ENCODE measurements around the gene CACNA1F.
"Not testable (repeated sequence)": the region's sequence is repeated elsewhere in the genome, so short reads cannot be mapped to it uniquely, and the experiment has no call there.

The CACNA1F gene

GRCh38 chrX:49176421-49177326 lies 56.5 kb downstream of the CACNA1F start:
- no peaks in the 10 kb centered on the region for H3K9me3 ChIP-seq (ENCODE audit: control insufficient read depth, insufficient read depth, low read length)
- no peaks in the 10 kb centered on the region; the same call in 1 of the 2 replicates for H3K4me1 ChIP-seq (ENCODE audit: insufficient read depth, low read length)
- H3K36me3 ChIP-seq (ENCODE audit: insufficient read depth, low read length) = no peaks in the 10 kb centered on the region; the same call in 1 of the 2 replicates
- H3K9ac ChIP-seq (ENCODE audit: low read depth, low read length) = no peak overlapping the region

- Histone ChIP-seq H3K9me3 (ENCODE audit: control insufficient read depth, insufficient read depth, low read length) (no peaks in the 10 kb centered on the region), H3K36me3 (ENCODE audit: insufficient read depth, low read length) (no peaks in the 10 kb centered on the region; the same call in 1 of the 2 replicates), H3K9ac (ENCODE audit: low read depth, low read length) (no peak overlapping the region), H3K4me1 (ENCODE audit: insufficient read depth, low read length) (no peaks in the 10 kb centered on the region; the same call in 1 of the 2 replicates)
Observed at GRCh38 chrX:49175435-49176274, 57.5 kb downstream of the CACNA1F start.

GRCh38 chrX:49174723-49175122 lies 58.4 kb downstream of the CACNA1F start:
- Histone ChIP-seq H3K9ac (ENCODE audit: low read depth, low read length) (no peak overlapping the region), H3K4me1 (ENCODE audit: insufficient read depth, low read length) (no peaks in the 10 kb centered on the region; the same call in 1 of the 2 replicates), H3K9me3 (ENCODE audit: control insufficient read depth, insufficient read depth, low read length) (no peaks in the 10 kb centered on the region), H3K36me3 (ENCODE audit: insufficient read depth, low read length) (no peaks in the 10 kb centered on the region; the same call in 1 of the 2 replicates)

GRCh38 chrX:49173544-49173943 lies 59.6 kb downstream of the CACNA1F start:
- H3K9ac ChIP-seq (ENCODE audit: low read depth, low read length); H3K9me3 ChIP-seq (ENCODE audit: control insufficient read depth, insufficient read depth, low read length); H3K4me1 ChIP-seq (ENCODE audit: insufficient read depth, low read length); H3K36me3 ChIP-seq (ENCODE audit: insufficient read depth, low read length): not testable (repeated sequence)

- Histone ChIP-seq H3K36me3 (ENCODE audit: insufficient read depth, low read length) (no peaks in the 10 kb centered on the region; the same call in 1 of the 2 replicates), H3K9ac (ENCODE audit: low read depth, low read length) (peak overlapping the region; percentile 65; the same call in 1 of the 2 replicates), H3K4me1 (ENCODE audit: insufficient read depth, low read length) (peaks cover 6% of the 10 kb centered on the region), H3K9me3 (ENCODE audit: control insufficient read depth, insufficient read depth, low read length) (no peaks in the 10 kb centered on the region)
Observed at GRCh38 chrX:49172280-49172780, 60.8 kb downstream of the CACNA1F start.

- Histone ChIP-seq H3K4me1 (ENCODE audit: insufficient read depth, low read length) (peaks cover 6% of the 10 kb centered on the region), H3K9me3 (ENCODE audit: control insufficient read depth, insufficient read depth, low read length) (no peaks in the 10 kb centered on the region), H3K9ac (ENCODE audit: low read depth, low read length) (peak within 1 kb of the TSS; percentile 65; the same call in 1 of the 2 replicates), H3K36me3 (ENCODE audit: insufficient read depth, low read length) (no peaks in the 10 kb centered on the region)
Observed at GRCh38 chrX:49171752-49172279, 61.3 kb downstream of the CACNA1F start, which contains the start of gene PLP2. Gene PLP2 (plus strand): TSS chrX:49171898. CDS start chrX:49172001, 103 bp downstream.

- H3K9me3 ChIP-seq (ENCODE audit: control insufficient read depth, insufficient read depth, low read length) = no peaks in the 10 kb centered on the region
- peak overlapping the region; percentile 31; the same call in 1 of the 2 replicates for H3K9ac ChIP-seq (ENCODE audit: low read depth, low read length)
- no peaks in the 10 kb centered on the region for H3K36me3 ChIP-seq (ENCODE audit: insufficient read depth, low read length)
- peaks cover 11% of the 10 kb centered on the region for H3K4me1 ChIP-seq (ENCODE audit: insufficient read depth, low read length)
Observed at GRCh38 chrX:49167740-49168108, 65.4 kb downstream of the CACNA1F start.

- Histone ChIP-seq H3K9me3 (ENCODE audit: control insufficient read depth, insufficient read depth, low read length) (no peaks in the 10 kb centered on the region), H3K36me3 (ENCODE audit: insufficient read depth, low read length) (no peaks in the 10 kb centered on the region), H3K4me1 (ENCODE audit: insufficient read depth, low read length) (peaks cover 11% of the 10 kb centered on the region), H3K9ac (ENCODE audit: low read depth, low read length) (peak overlapping the region; percentile 31)
Observed at GRCh38 chrX:49166914-49167739, 66.0 kb downstream of the CACNA1F start.

- Histone ChIP-seq H3K9ac (ENCODE audit: low read depth, low read length) (peak overlapping the region; percentile 31), H3K9me3 (ENCODE audit: control insufficient read depth, insufficient read depth, low read length) (no peaks in the 10 kb centered on the region), H3K4me1 (ENCODE audit: insufficient read depth, low read length) (peaks cover 11% of the 10 kb centered on the region), H3K36me3 (ENCODE audit: insufficient read depth, low read length) (no peaks in the 10 kb centered on the region)
Observed at GRCh38 chrX:49165901-49166881, 66.9 kb downstream of the CACNA1F start.

GRCh38 chrX:49164589-49165360 lies 68.4 kb downstream of the CACNA1F start:
- Histone ChIP-seq H3K4me1 (ENCODE audit: insufficient read depth, low read length) (peaks cover 11% of the 10 kb centered on the region), H3K9me3 (ENCODE audit: control insufficient read depth, insufficient read depth, low read length) (no peaks in the 10 kb centered on the region), H3K9ac (ENCODE audit: low read depth, low read length) (no peak overlapping the region), H3K36me3 (ENCODE audit: insufficient read depth, low read length) (no peaks in the 10 kb centered on the region)

GRCh38 chrX:49163555-49164419 lies 69.4 kb downstream of the CACNA1F start:
- Histone ChIP-seq H3K36me3 (ENCODE audit: insufficient read depth, low read length) (no peaks in the 10 kb centered on the region), H3K4me1 (ENCODE audit: insufficient read depth, low read length) (peaks cover 11% of the 10 kb centered on the region), H3K9me3 (ENCODE audit: control insufficient read depth, insufficient read depth, low read length) (no peaks in the 10 kb centered on the region), H3K9ac (ENCODE audit: low read depth, low read length) (peak overlapping the region; percentile 58)

Data from ES-I3 (cell line).